GM12891 (cell line): Measurements from ENCODE around the gene STING1.

Source experiments
- PAX5 ChIP-seq: IDR thresholded peaks from 2 replicates; pipeline ENCODE4 v1.6.1; 2011; ENCODE audit warnings: low read length, moderate library complexity, mild to moderate bottlenecking; ENCODE audit not compliant: insufficient read depth, severe bottlenecking
- POLR2A ChIP-seq: IDR thresholded peaks from 2 replicates; pipeline ENCODE4 v1.6.1; 2011; ENCODE audit warnings: low read depth, low read length, control low read depth
- POLR2AphosphoS5 ChIP-seq: IDR thresholded peaks from 2 replicates; pipeline ENCODE4 v1.6.1; 2011; ENCODE audit warnings: low read depth, low read length, control low read depth
- POU2F2 ChIP-seq: IDR thresholded peaks from 2 replicates; pipeline ENCODE4 v1.6.1; 2011; ENCODE audit warnings: low read depth, mild to moderate bottlenecking, control low read depth, low read length, moderate library complexity
- SPI1 ChIP-seq: IDR thresholded peaks from 2 replicates; pipeline ENCODE4 v1.6.1; 2011; ENCODE audit warnings: low read depth, low read length, control low read depth
- TAF1 ChIP-seq: IDR thresholded peaks from 2 replicates; pipeline ENCODE4 v1.6.1; 2011; ENCODE audit warnings: low read depth, low read length, control low read depth

DNA sequence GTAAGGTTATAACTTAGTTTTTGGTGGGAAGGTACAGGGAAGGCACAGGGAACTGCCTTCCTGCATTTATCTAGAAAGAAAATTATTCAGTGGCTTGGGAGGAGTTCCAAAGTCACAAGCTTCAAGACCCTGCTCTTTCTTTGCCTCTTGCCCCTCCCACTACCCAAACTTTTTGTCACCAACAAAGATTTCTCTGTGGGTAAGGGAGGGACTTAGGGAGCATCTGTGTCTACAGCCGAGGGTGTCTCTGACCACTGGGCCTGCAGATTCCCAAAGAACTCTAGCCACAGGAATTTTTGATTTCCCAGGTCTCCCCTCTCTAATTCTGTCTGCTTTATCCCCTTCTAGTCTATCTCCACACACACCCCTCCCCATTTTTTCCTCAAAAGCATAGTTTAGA is 22.1 kb downstream of the STING1 start:
- no peak for TF ChIP-seq POLR2AphosphoS5
- no peak for TF ChIP-seq POLR2A
- TF ChIP-seq TAF1, result no peak
- no peak for TF ChIP-seq SPI1
- TF ChIP-seq PAX5, result no peak
- no peak for TF ChIP-seq POU2F2
